HG03159 (cell line): ENCODE measurements around the gene HAGHL.
"Not testable (repeated sequence)": the region's sequence is repeated elsewhere in the genome, so short reads cannot be mapped to it uniquely, and the experiment has no call there.

Experiments used
- ATAC-seq: cut with Tn5 transposase; IDR thresholded peaks from one replicate; pipeline ENCODE4 v1.9.1; 2021; ENCODE audit warnings: mild to moderate bottlenecking, moderate library complexity; ENCODE audit not compliant: unreplicated experiment

HAGHL gene

DNA sequence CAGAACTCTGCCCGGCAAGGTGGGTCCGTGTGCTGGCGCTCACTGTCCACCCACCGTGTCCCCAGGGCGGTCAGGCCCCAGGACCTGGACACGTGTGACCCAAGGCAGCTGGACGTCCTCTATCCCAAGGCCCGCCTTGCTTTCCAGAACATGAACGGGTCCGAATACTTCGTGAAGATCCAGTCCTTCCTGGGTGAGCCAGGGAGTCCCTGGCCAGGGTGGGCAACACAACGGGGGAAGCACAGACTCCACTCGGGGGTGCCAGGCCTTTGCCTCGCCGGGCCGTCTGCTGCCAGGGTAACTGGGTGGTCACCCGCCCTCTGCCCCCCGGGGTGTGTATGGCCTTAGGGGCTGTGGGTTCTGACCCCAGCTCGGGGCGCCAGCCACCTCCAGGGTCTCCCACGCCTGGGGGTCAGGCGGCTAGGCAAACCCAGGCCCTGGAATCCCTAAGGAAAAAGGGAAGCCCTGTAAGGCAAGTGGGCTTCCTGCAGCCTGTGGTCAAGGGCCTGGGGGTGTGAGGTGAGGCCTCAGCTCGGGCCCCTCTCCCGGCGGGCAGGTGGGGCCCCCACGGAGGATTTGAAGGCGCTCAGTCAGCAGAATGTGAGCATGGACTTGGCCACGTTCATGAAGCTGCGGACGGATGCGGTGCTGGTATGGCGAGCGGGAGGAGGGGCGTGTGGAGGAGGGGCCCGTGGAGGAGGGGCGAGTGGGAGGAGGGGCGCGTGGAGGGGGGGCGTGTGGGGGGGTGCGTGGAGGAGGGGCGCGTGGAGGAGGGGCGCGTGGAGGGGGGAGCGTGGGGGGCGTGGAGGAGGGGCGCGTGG, 40.1 kb downstream of the HAGHL start:
- ATAC-seq = no peak

DNA sequence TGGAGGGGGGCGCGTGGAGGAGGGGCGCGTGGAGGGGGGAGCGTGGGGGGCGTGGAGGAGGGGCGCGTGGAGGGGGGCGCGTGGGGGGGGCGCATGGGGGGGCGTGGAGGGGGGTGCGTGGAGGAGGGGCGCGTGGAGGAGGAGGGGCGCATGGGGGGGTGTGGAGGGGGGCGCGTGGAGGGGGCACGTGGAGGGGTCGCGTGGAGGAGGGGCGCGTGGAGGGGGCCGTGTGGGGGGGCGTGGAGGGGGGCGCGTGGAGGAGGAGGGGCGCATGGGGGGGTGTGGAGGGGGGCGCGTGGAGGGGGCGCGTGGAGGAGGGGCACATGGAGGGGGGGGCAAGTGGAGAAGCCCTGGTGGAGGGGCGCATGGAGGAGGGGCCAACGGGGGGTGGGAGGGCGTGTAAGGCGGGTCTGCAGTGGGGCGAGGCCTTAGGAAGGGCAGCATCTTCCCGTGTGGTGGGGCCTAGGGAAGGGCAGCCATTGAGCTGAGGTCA, 40.9 kb downstream of the HAGHL start:
- no peak for ATAC-seq

DNA sequence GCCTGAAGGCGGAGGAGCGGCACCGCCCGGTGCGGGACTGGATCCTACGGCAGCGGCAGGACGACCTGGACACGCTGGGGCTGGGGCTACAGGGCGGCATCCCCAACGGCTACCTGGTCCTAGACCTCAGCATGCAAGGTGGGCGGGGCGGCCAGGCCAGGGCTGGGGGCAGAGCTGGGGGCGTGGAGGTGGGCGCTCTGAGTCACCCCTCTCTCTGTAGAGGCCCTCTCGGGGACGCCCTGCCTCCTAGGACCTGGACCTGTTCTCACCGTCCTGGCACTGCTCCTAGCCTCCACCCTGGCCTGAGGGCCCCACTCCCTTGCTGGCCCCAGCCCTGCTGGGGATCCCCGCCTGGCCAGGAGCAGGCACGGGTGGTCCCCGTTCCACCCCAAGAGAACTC, 41.5 kb downstream of the HAGHL start:
- no peak for ATAC-seq

DNA sequence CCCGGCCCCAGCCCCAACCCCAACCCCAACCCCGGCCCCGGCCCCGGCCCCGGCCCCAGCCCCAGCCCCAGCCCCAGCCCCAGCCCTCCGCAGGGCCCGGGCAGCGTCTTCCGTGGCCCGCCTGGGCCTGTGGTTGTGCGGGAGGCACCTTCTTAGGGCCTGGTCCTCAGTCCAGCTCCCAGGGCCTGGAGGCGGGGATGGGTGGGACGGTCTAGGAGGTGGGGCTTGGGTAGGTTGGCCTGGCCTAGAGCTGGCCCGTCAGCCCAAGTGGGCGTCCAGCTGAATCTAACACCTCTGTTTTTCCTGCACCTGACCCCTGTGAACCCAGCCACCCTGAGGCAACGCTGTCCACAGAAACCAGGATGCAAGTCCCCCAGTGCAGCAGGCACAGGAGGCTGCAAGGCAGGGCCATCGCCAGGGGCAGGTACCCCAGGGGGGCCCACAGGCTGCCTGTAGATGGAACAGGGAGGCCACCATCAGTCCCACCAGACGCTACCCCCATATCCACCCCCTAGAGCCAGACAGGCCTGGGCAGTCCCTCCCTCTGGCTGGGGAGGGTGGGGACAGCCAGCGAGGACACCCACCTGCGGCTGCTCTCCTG, 42.4 kb downstream of the HAGHL start:
- ATAC-seq = no peak

GRCh38 chr16:769934-770333, 43.0 kb downstream of the HAGHL start:
- ATAC-seq = no peak

GRCh38 chr16:770411-770810, 43.5 kb downstream of the HAGHL start:
- no peak for ATAC-seq

DNA sequence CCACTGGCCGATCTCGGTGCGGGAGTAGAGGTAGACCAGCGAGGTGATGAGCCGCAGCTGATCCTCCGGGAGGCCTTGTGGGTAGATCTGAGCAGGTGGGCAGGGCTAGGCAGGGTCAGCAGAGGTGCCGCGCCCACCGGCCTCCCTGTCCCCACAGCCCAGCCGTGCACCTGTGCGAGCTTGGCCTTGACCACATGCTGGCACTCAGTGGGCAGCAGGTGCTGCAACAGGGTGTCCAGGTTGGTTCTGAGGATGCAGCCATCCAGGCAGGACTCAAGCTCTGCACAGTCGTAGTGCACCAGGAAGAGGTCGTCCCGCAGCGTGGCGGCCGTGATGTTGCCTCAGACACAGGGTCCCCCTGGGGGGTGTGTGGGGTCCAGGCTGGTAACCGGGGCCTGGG, 46.1 kb downstream of the HAGHL start:
- no peak for ATAC-seq

GRCh38 chr16:774086-775001, 47.4 kb downstream of the HAGHL start:
- ATAC-seq = no peak

DNA sequence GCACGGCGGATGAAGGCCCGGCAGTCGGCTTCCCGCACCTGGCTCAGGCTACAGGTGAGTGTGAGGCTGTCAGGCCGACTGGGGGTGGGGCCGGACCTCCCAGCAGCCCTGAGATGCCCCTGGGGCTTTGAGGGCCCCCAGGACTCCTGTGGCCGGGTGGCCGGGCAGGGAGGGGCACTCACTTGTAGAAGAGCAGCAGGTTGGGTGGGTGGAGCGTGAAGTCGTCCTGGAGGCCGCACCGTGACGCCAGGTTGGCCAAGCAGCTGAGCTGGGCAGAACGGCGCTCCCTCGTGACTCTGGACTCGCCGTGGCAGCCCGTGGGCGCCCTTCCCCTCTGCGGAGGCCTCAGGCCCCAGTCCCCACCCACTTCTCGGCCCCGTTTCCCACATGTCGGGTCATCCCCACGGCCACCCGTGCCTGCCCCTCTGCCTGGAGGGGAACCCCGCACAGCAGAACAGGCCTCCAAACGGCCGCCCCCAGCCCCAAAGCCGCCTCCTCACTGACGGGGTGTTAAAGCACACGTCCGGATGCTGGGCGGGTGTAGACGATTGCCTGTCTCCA, 48.4 kb downstream of the HAGHL start:
- ATAC-seq = no peak

DNA sequence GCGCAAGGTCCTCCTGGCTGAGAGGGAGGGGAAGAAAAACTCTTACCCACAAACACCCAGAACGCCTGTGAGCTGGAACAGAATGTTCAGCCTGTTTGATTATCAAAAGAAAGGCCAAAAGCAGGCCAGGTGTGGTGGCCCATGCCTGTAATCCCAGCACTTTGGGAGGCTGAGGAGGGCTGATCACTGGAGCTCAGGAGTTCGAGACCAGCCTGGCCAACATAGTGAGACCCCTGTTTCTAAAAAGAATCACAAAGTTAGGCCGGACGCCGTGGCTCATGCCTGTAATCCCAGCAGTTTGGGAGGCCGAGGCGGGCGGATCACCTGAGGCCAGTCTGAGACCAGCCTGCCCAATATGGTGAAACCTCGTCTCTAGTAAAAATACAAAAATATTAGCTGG, 49.4 kb downstream of the HAGHL start:
- not testable (repeated sequence) for ATAC-seq

GRCh38 chr16:776824-777223, 49.9 kb downstream of the HAGHL start:
- no peak for ATAC-seq

DNA sequence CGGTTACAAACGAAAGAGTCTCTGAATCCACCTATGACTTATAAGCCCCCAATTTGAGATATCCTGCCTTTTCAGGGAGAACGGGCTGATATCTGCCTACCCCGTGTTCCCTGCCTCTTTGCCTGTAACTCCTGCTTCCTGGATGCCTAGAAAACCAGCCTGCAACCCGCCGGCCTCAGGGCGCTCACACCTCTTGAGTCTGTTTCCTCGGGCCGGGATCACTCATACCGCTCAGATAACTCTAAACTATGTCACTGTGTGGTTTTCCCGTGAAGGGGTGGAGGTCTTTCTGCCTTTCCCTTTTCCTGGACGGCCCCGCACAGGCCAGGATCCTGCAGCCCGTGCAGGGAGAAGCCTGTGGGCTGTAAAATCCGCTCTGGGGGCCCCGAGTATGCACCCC, 50.9 kb downstream of the HAGHL start:
- ATAC-seq = no peak

DNA sequence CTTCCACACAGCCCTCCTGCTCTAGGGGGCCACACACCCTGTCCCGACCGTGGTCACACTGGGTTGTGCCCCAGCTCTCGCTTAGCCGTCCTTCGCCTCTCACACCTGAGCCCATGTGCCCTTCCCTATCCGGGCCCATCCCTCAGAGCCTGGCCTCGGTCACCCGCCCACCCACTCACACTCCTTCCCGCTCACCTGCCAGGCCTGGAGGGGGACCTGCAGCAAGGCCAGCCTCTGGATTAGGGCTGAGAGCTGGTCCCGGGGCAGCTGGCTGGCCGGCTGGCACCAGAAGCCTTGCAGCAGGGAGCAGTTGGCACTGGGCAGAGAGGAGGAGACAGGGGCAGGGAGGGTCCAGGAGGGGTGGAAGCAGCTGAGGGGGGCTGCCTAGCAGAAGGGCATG, 51.5 kb downstream of the HAGHL start:
- ATAC-seq = no peak

DNA sequence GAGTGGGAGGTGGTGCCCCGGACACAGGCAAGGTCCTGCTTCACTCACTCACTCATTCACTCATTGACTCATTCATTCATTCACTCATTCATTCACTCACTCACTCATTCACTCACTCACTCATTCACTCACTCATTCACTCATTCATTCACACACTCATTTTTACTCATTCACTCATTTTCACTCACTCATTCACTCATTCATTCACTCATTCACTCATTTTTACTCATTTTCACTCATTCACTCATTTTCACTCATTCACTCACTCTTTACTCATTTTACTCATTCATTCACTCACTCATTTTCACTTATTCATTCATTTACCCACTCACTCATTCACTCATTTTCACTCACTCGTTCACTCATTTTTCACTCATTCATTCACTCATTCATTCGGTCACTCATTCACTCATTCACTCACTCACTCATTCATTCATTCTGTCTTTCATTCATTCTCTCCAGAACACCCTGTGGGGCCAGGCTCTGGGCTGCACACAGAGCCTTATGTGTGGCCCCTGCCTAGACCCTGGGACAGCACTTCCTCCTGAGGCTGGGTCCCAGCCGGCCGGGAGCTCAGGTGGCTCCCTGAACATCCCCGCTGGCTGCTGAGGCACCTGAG, 52.1 kb downstream of the HAGHL start:
- ATAC-seq = no peak
